Measurements from ENCODE around the gene WDR5.
"Not testable (repeated sequence)": the region's sequence is repeated elsewhere in the genome, so short reads cannot be mapped to it uniquely, and the experiment has no call there.

WDR5 gene

GRCh38 chr9:134135343-134136117 lies at the start of gene WDR5:
WDR5 (plus strand) TSS chr9:134136082; CDS start chr9:134139878, 3,796 bp downstream.
- DNase-seq = peak; percentile 91

GRCh38 chr9:134088063-134088725 lies 47.7 kb upstream of the WDR5 start:
- DNase-seq = no peak

GRCh38 chr9:134089972-134090371 lies 45.9 kb upstream of the WDR5 start:
- no peak for DNase-seq

GRCh38 chr9:134099123-134099761 lies 36.6 kb upstream of the WDR5 start:
- peak; percentile 52 for DNase-seq

- DNase-seq = no peak
Measured at GRCh38 chr9:134100040-134100439, 35.8 kb upstream of the WDR5 start.

DNA sequence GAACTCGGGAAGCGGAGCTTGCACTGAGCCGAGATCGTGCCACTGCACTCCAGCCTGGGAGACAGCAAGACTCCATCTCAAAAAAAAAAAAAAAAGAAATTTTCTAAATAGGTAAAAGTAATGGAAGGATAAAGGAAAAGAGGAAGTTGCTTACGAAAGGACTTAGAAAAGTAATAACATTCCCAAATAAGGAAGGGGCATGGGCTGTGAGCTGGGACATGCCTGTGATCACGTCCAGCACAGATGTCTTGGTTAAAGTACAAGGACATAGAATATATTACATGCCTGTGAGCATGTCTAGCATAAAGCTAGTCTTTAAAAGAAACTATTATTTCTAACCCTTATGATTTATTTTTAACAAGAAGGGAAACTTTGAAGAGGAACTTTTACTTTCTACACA lies 34.7 kb upstream of the WDR5 start:
- not testable (repeated sequence) for DNase-seq

DNA sequence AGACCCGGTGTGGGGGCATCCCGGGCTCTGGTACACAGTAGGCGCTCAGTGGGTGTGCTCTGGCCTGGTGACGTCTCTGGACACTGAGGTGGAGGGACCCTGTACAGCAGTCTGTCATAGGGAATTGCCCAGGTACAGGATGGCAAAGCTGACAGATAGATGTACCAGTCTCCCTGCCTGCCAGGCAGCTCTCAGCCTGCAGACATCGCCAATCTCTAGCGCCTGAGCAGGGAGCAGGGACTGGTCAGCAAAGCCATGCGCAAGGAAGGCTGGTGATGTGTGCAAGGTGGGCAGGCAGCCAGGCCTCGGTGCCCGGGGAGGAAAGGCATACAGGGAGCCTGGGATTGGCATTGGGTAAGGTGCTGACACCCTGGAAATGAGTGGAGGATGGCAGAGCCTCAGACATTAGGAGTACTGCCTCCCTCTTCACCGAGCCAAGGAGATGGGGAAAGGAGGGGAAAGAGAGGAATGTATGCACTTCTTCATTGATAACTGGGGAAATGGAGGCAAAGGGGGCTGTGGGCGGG lies 34.2 kb upstream of the WDR5 start:
- no peak for DNase-seq

DNA sequence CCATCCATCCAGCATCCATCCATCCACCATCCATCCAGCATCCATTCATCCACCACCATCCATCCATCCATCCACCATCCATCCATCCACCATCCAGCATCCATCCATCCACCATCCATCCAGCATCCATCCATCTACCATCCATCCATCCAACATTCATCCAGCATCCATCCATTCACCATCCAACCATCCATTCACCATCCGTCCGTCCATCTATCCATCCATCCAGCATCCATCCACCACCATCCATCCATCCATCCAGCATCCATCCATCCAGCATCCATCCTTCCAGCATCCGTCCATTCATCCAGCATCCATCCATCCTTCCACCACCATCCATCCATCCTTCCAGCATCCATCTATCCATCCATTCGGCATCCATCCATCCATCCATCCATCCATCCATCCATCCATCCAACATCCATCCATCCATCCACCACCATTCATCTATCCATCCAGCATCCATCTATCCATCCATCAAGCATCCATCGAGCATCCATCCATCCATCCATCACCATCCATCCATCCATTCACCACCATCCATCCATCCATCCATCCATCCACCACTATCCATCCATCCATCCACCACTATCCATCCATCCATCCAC lies 32.4 kb upstream of the WDR5 start:
- no peak for DNase-seq

- DNase-seq = no peak
Measured at GRCh38 chr9:134111064-134111463, 24.8 kb upstream of the WDR5 start.

DNA sequence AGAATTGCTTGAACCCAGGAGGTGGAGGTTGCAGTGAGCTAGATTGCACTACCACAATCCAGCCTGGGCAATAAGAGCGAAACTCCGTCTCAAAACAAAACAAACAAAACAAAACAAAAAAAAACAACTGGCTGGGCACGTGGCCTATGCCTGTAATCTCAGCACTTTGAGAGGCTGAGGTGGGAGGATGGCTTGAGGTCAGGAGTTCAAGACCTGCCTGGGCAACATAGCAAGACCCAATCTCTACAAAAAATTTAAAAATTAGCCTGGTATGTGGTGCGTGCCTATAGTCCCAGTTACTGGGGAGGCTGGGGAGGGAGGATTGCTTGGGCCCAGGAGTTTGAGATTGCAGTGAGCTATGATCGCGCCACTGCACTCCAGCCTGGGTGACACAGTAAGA lies 23.3 kb upstream of the WDR5 start:
- no peak for DNase-seq

DNA sequence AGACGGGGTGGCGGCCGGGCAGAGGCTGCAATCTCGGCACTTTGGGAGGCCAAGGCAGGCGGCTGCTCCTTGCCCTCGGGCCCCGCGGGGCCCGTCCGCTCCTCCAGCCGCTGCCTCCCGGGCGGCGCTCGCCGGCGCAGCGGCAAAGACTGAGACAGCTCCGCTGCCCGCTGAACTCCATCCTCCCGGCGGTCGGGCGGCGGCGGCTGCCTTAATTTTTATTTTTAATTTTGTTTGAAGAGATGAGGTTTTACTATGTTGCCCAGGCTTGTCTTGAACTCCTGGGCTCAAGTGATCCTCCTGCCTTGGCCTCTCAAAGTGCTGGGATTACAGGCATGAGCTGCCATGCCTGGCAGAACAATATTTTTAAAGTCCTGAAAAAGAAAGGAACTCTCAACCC lies 16.9 kb upstream of the WDR5 start:
- not testable (repeated sequence) for DNase-seq

DNA sequence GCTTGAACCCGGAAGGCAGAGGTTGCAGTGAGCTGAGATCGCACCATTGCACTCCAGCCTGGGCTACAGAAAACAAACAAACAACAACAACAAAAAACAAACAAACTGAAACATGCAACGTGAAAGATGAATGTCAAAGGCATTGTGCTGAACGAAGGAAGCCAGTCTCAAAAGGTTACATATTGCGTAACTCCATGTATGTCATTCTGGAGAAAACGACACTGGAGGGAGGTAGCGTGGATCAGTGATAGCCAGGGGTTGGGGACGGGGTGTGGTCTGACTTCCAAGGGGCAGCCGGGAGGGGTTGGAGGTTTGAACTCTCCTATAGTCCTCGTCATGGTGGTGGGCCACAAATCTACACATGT lies 12.1 kb upstream of the WDR5 start:
- no peak for DNase-seq

DNA sequence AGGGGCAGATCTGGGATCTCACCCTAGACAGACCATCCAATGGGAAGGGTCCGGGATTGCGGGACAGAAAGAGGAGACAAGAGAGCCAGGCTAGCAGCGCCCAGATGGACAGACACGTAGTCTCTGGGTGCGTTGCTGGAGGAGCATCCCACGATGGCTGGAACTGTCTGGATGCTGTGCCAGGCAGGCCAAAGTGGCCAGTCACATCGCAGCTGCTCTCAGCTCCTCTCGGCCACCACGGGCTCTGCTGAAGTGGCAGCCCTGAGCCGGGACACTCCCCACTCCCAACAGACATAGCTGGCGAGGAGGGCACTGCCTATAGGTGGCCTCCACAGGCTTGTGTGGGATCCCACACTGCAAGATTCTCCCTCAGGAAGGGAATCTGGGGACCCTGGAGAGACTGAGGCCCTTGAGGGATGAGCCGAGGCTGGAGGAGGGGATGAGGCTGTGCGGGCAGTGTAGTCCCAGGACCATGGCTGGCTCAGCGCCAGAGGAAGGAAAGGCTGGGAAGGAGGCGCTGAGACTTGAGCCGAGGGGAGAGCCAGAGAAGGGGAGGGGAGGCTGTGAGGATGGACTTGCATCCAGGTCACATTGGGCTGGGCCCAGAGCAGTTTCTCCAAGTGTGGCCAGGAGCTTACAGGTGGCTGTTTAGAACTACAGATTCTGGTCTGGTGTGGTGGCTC lies 10.3 kb upstream of the WDR5 start:
- no peak for DNase-seq

DNA sequence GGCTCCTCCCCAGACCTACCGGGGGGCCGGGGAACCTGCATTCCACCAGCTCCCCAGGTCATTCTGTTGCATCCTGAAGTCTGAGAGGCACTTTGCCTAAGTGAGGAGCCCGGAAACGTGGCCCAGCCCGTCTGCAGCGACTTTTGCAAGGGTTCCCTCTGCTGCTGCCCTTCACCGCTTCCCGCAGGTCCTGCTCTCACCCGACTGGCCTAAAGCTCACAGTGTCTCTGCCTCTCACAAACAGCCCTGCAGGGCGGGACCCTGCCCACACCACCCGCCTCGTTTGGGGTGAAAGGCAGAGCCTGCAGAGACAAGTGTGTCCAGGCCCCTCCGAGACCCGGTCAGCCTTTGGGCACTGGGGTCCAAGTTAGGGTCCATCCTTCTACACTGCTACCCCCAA lies 9.5 kb upstream of the WDR5 start:
- DNase-seq = no peak

DNA sequence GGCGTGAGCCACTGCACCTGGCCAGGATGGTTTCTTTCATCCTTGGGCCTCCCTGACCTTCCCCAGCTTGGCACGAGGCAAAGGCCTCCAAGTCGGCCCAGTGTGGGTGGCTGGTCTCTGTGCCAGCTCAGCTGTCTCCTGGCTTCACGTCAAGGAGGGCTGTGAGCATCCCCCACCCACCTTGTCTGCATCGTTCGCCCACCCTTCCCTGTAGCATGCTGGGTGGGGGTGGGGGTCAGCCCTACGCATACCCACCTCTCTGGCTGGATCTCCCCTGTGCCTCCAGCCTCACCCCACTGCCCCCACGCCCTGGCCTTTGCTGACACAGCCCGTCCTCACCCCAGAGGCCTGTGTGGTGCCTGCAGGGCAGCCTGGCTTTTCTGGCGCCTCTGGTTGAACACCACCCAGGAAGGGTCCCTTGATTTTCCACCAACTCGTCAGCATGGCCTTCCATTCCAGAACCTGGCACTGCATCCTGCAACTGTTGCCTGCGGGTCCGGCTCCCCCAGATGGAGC lies 8.8 kb upstream of the WDR5 start:
- DNase-seq = no peak

- no peak for DNase-seq
Measured at GRCh38 chr9:134127616-134128015, 8.3 kb upstream of the WDR5 start.

DNA sequence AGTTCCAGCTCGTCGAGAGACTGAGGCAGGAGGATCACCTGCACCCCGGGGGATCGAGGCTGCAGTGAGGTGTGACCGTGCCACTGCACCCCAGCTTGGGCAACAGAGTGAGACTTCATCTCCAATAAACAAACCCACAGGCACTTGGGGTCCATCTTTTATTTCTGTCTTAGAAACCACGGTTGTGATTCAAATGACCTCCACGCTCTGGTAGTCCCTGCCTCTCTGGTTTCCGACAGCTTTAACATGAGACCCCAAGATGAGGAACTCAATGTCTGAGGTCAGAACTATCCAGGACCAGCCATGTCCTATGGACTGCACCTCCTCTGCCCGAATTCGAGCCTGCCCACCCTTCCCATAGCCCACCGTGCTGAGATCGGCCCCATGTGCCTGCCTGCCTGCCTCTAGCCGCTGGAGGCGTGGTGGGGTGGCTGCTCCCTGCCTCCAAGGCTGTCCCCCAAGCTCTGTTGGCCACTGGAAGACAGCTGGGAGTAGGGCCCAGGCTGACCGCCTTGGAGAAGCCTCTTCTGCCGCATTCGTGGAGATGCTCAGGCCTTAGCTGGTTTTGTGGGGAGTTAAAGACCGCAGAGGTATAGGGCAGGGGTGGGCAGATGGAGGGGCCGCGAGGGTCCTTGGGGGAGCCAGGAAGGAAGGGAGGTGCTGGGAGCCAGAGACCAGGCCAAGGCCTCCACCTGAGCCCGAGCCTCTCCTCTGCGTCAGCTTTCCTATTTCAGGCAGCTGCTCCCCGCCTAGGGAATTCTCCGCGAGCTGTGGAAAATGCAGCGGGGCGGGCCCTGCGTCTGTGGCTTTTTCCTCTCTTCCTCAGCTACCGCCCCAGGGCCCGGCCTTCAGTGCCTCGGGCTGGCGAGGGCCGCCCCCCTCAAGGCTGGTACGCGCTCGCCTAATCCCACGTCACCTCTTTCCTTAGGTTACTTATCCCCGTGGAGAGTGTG lies 6.9 kb upstream of the WDR5 start:
- no peak for DNase-seq

DNA sequence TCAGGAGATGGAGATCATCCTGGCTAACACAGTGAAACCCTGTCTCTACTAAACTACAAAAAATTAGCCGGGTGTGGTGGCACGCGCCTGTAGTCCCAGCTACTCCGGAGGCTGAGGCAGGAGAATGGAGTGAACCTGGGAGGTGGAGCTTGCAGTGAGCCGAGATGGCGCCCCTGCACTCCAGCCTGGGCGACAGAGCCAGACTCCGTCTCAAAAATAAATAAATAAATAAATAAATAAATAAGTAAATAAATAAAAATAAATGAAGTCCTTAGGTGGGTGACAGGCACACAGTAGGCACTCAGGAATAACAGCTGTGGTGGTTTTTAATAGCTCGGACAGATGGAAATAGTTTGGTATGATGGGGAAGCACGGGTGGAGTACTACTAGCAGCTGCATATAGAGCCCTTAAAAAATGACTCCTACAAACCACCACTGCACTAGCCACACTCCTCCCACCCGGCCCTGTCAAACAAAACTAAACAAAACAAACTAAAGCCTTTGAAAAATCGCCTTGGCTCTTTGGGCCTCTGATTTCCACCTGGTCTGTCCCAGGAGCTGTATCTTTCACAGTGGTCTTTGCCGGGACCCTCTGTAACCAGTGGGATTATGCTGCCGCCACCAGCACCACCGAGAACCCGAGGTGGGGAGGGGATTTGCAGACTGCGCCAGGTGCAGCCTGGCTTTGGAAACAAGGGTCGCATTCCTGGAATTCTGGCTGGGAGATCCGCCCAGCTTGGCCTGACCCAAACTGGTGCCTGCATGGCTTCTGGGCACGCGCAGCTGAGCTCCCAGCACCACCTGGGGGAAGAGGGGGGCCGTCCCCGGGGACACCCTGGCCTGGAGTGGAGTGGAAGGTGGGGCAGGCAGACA lies 5.1 kb upstream of the WDR5 start:
- DNase-seq = no peak

DNA sequence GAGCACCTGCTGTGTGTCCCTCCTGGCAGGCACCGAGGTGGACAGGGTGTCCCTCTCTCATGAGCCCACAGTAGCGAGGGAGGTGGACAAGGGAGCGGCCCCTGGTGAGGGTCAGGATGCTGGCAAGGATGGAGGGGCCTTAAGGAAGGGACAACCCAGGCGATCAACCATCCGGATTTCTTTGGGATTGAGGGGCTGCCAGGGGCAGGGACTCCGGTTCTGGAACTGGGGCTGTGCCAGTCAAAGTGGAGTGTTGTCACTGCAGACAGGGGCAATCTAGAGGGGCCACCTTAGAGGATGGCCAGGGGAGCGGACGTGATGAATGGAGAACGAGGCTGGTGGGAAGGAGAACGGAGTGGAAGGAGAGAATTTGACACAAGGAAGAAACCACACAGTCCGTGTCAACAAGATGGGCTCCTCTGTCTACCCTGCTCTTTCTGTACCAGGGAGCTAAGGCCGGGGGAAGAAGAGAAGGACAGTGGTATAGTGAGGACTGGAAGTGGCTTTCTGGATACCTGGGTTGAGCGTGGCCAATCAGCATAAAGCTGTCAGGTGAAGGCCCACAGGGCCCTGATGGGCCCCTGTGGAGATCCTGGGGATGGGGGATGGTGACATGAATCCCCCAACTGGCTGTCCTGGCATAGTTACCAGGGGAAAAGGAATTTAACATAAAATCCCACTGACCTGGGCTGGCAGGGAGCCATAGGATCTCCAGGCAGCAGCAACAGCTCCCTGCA lies 4.2 kb upstream of the WDR5 start:
- no peak for DNase-seq

All from activated gamma-delta T cell treated with Interleukin-2 at 50 U/mL for 16 hours (primary cell).